Prostate gland (tissue), 2 donors: ENCODE results near the gene RCN1. TPM values are rescaled to one million over a fixed set of nuclear protein-coding genes. Genes with fewer than 3 reads are reported as not detected.

Experiments used
- DNase-seq: peaks from one replicate; pipeline ENCODE4 v3.0.0-alpha.2; 2019; ENCODE audit warnings: low spot score
- H3K27ac ChIP-seq, 2 donors: fragments of 200-600 bp; sonication (generic); 2 replicates each; pipeline ENCODE4 v1.5.1; 2017 to 2019
- H3K27me3 ChIP-seq: fragments of 200-600 bp; sonication (generic); replicated peaks from 2 replicates; pipeline ENCODE4 v1.5.1; 2019; ENCODE audit not compliant: insufficient read depth
- H3K36me3 ChIP-seq, 2 donors: fragments of 200-600 bp; sonication (generic); 1 replicate in 1 of 2; 2 replicates in 1 of 2; pipeline versions ENCODE4 v1.5.1 to v1.8.1; 2017 to 2019
- H3K4me1 ChIP-seq: fragments of 200-600 bp; sonication (generic); replicated peaks from 2 replicates; pipeline ENCODE4 v1.5.1; 2019
- H3K4me3 ChIP-seq, 2 donors: fragments of 200-600 bp; sonication (generic); 2 replicates each; pipeline ENCODE4 v1.5.1; 2017 to 2019
- H3K9me3 ChIP-seq: fragments of 200-600 bp; sonication (generic); 2 replicates; pipeline ENCODE4 v1.5.1; 2017
- POLR2A ChIP-seq: fragments of 450-650 bp; IDR thresholded peaks from one replicate; pipeline ENCODE4 v1.6.1; 2016; ENCODE audit warnings: antibody characterized with exemption, mild to moderate bottlenecking
- POLR2AphosphoS5 ChIP-seq: sonication (generic); formaldehyde crosslinking; IDR thresholded peaks from one replicate; pipeline ENCODE4 v1.6.1; 2017; ENCODE audit warnings: antibody characterized with exemption
- WGBS: methylation state at CpG from one replicate; pipeline ENCODE4 v1.1.5; 2018; 5-methylcytosine and 5-hydroxymethylcytosine counted together
- intact Hi-C: fragments of 100-400 bp; cut with DNase I; formaldehyde crosslinking; loops from one replicate; pipeline ENCODE4 v1.14.2; 2022
- small RNA-seq, 2 donors: library from RNA; depleted of rRNA; stranded (forward); fragments of <200 nt; gene quantifications; one replicate each; pipeline ENCODE3, GENCODE V24; 2016
- total RNA-seq, 2 donors: library from RNA; depleted of rRNA; stranded (reverse); fragments of >200 nt; gene quantifications; one replicate each; pipeline ENCODE4 v1.1.0, GENCODE V29; 2016
- TF ChIP-seq, protein P1 (sequence below), 4 experiments: fragments of 200-600 bp in 2 of 4; fragments of 450-650 bp in 2 of 4; sonication (generic) in 2 of 4; IDR thresholded peaks; 1 replicate in 3 of 4; 2 replicates in 1 of 4; pipeline ENCODE4 v1.5.1; 2016 to 2019; ENCODE audit warnings: antibody characterized with exemption in 4 of 4, mild to moderate bottlenecking in 2 of 4, moderate library complexity in 2 of 4

RCN1 gene
- total RNA-seq, 2 donors from 2014 or later, result 63.6 to 105 TPM

- H3K27me3 ChIP-seq, result no peaks in the 10 kb centered on the region
- H3K4me1 ChIP-seq, result no peaks in the 10 kb centered on the region
- TF ChIP-seq, protein P1, sequence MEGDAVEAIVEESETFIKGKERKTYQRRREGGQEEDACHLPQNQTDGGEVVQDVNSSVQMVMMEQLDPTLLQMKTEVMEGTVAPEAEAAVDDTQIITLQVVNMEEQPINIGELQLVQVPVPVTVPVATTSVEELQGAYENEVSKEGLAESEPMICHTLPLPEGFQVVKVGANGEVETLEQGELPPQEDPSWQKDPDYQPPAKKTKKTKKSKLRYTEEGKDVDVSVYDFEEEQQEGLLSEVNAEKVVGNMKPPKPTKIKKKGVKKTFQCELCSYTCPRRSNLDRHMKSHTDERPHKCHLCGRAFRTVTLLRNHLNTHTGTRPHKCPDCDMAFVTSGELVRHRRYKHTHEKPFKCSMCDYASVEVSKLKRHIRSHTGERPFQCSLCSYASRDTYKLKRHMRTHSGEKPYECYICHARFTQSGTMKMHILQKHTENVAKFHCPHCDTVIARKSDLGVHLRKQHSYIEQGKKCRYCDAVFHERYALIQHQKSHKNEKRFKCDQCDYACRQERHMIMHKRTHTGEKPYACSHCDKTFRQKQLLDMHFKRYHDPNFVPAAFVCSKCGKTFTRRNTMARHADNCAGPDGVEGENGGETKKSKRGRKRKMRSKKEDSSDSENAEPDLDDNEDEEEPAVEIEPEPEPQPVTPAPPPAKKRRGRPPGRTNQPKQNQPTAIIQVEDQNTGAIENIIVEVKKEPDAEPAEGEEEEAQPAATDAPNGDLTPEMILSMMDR (IDR thresholded peaks at IDR 0.05), result no peak
- no peak for TF ChIP-seq POLR2A
- no peak for TF ChIP-seq POLR2AphosphoS5
- no peaks in the 10 kb centered on the region for H3K9me3 ChIP-seq
- 84% methylated on average over 2 of the region's 2 CpGs for WGBS
- H3K4me3 ChIP-seq, result no peak overlapping the region
- H3K27ac ChIP-seq, result no peak overlapping the region
- no peaks in the 10 kb centered on the region for H3K36me3 ChIP-seq
- intact Hi-C loops, result no loop called here
- DNase-seq, result no peak
Observed at GRCh38 chr11:32154275-32154674, 63.4 kb downstream of the RCN1 start.

Small RNAs within 50 kb of the gene (small RNA-seq; reads per million reads assigned to genes)
- 0 reads per million in 2 donors for gene RF00012
